HG03575 (cell line): ENCODE measurements around the gene TRAPPC5.
"Not testable (repeated sequence)": the region's sequence is repeated elsewhere in the genome, so short reads cannot be mapped to it uniquely, and the experiment has no call there.

Experiments
- ATAC-seq: cut with Tn5 transposase; IDR thresholded peaks from one replicate; pipeline ENCODE4 v1.9.1; 2021; ENCODE audit not compliant: unreplicated experiment, insufficient number of reproducible peaks, low FRiP score; ENCODE audit errors: extremely low read depth

The TRAPPC5 gene

DNA sequence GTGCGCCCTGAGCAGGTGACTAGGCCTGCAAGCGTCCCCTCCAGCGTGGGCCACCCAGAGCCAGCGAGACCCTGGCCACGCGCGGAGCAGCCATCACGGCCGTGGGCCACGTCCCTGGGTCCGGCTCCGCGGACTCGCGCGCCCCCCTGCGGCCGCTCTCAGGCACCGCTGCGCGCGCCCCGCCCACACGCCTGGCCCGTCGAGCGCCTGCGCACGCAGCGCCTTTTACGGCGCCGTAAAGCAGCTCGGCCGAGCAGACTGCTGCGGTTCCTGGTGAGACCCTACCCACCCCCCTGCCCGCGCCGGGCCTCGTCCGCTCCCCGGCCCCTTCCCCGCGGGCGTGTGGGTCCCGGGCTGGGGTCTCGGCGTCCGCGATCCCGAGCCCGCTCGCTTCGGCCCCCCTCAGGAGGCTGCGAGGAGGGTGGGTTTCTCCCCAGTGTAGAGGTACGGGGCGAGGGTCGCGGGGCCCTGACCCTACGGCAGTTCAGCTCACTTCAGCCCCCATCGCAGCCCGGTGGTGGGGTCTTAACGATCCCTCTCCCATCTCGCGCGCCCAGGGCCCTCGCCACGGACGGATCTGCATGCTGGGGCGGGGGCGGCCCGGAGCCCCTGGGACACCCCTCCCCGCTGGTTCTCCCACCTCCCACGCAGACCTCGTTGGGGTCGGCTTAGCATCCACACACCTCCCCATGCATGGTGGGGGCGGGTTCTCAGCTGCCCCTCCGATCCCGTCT lies at the start of gene TRAPPC5:
TSS of gene TRAPPC5 (plus strand) at position 228 of the 734 bp plus-strand sequence. CDS start 1,421 bp downstream, outside the sequence.
- no peak for ATAC-seq

DNA sequence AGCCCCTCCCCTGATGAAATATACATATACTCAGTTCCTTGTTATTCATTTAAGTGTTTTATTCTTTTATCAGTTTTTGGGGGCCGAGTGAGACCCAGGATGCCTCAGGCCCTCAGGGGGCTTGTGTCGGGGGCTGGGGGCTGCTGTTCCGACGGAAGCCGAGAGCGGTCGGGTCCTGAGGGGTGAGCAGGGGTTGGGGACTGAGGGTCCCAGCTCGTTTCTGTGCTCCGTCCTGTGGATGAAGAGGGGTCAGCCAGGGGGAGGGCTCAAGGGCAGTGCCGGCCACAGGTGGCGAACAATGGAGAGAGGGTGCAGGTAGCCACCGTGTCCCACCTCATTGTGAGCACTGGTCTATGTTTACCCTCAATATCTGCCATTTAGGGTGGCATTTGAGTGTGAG lies 49.1 kb upstream of the TRAPPC5 start:
- ATAC-seq, result no peak

DNA sequence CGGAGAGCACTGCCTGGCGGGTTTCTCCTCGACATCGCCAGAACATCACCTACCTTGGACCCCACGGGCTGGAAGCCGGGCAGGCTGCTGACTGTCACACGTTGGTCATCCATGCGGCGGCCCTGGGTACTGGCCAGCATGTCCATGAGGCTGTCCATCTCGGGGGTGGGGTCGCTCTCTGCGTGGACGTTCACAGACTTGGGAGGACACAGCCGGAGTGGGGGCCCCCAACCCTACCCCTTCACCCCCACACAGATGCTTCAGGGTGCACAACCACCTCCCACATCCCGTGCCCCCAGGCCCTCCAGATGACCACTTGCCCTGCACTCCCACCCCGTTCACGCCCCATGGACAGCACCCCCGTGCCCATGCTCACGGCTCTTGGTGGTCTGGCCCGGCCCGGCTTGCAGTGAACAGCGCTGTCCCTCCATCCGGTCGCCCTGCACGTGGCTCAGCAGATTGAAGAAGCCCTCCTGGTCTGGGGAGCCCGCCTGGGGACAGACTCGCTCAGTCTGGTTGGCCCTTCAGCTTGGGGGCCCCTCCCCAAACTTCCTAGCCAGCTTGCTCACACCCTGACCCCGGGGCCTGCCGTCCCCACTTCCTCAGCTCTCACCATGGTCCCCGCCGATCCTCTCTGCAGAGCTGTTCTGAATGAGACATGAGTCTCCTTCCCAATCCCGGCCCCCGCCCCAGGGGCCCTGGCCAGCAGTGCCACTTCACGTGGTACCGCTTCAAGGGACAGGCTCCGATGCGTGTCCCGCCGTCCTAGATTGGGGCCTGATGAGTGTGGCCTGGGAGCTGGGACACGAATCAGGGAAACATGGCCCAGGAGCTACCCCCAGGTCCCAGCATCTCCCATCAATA lies 48.1 kb upstream of the TRAPPC5 start:
- no peak for ATAC-seq

- ATAC-seq, result no peak
These were observed 46.9 kb upstream of the TRAPPC5 start, which contains the start of gene PCP2 for GRCh38 chr19:7633698-7634097. TSS of gene PCP2 (minus strand) at chr19:7633719. CDS start at chr19:7633457, 262 bp downstream.

DNA sequence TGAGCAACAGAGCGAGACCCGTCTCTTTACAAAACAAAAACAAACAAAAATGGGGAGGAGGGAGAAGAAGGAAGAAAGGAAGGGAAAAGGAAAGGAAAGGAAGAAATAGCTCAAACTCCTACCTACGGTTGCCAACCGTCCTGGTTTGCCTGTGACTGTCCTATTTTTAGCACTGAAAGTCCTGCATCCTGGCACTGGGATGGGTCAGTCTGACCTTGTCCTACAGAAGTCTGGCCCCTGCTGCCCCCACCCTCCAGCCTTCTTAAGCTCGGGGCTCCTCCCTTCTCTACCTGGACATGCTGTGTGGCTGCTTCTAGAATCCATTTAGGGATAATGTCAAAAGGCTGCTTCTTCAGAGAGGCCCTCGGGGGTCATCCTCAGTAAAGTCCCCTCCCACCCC lies 45.0 kb upstream of the TRAPPC5 start:
- no peak for ATAC-seq

- ATAC-seq, result no peak
These were observed 44.3 kb upstream of the TRAPPC5 start for GRCh38 chr19:7636317-7636690.

GRCh38 chr19:7636691-7637373 lies 43.8 kb upstream of the TRAPPC5 start, which contains the start of gene STXBP2:
TSS of gene STXBP2 (plus strand) at chr19:7637110. CDS start at chr19:7637150, 40 bp downstream.
- ATAC-seq, result no peak

DNA sequence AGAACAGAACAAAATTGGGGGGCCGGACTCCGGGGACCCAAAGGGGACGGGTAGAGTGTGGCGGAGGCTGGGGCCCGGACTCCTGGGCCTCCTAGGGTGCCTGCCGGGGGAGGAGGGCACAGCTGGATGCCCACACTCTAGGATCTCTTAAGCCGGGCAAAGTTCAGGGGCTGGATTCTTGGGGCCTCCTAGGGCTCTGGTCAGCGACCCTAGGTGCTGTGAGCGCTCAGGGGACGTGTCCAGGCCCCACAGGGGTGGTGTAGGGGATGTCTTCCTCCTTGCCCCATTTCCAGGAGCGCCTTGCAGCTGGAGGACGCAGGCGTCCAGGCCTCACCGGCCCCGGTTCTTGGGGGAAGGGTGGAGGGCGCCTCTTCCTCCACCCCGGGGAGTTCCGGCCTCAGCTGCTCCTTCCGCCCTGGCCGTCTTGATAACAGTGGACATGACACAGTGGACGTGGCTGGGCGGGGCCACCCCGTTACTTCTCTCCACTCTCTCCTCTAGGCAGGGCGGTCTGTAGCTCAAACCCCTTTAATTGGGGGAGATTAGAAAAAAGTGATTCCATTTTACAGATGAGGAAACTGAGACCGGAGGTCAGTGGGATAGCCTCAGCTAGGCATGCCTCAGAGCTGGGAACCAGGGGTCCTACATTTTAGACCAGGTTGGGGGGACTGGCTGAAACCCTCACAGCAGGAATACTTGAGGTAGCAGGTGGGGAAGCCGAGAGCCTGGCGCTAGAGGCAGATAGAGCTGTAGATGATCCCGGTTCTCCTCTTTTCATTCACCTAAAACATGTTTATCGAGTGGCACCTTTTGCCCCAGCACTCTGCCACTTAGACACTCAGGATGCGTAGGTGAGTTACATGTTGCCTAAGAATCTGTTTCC lies 43.0 kb upstream of the TRAPPC5 start:
- no peak for ATAC-seq

GRCh38 chr19:7638802-7639465 lies 41.7 kb upstream of the TRAPPC5 start:
- no peak for ATAC-seq

DNA sequence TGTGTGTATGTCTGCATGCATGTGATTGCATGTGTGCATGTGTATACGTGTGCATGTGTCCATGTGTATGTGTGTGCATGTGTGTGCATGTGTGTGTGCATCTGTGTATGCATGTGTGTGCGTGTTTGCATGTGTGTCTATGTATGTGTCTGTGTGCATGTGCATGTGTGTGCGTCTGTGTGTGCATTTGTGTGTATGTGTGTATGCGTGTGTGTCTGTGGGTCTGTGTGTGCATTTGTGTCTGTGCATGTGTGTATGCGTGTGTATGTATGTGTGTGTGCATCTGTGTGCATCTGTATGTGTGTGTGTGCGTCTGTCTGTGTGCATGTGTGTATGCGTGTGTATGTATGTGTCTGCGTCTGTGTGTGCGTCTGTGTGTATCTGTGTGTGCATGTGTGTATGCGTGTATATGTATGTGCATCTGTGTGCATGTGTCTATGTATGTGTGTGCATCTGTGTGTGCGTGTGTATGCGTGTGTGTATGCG lies 40.7 kb upstream of the TRAPPC5 start:
- ATAC-seq, result no peak

GRCh38 chr19:7640803-7641202 lies 39.8 kb upstream of the TRAPPC5 start:
- no peak for ATAC-seq

- no peak for ATAC-seq
These were observed 39.0 kb upstream of the TRAPPC5 start for GRCh38 chr19:7641290-7642276.

DNA sequence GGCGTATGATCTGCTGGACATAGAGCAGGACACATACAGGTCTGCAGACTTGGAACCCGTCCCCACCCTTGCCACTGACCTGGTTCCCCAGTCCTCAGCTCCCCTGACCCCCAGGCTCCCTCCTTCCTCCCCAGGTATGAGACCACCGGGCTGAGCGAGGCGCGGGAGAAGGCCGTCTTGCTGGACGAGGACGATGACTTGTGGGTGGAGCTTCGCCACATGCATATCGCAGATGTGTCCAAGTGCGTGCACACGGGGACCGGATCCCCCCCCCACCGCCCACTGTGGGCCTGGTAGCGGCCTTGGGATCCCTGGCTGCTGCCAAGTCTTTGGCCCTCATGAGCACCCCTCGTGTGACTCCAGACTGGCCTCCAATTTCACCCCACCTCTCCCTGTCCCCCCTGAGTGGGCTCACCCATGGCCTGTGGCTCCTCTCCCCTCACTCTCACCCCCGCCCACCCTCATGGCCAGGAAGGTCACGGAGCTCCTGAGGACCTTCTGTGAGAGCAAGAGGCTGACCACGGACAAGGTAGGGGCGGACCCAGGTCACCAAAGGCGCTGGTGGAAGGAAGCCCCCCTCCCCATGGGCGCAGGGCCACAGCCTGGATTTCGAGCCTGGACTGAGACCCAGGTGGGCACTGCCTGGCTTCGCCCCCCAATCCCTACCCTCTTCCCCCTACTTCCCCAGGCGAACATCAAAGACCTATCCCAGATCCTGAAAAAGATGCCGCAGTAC lies 38.2 kb upstream of the TRAPPC5 start:
- ATAC-seq, result no peak

DNA sequence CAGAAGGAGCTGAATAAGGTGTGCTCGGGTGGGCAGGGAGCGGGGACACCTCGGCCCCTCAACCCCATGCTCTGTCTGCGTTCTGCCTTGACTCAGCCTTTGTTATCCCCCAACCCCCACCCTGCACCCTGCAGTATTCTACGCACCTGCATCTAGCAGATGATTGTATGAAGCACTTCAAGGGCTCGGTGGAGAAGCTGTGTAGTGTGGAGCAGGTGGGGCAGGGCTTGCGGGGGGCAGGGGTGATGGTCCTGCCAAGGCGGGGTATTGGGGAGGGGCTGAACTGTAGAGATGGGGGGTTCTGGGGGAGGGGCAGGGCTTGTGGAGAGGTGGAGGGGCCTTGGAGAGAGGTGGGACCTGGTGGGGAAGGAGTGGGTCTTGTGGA lies 37.6 kb upstream of the TRAPPC5 start:
- no peak for ATAC-seq

DNA sequence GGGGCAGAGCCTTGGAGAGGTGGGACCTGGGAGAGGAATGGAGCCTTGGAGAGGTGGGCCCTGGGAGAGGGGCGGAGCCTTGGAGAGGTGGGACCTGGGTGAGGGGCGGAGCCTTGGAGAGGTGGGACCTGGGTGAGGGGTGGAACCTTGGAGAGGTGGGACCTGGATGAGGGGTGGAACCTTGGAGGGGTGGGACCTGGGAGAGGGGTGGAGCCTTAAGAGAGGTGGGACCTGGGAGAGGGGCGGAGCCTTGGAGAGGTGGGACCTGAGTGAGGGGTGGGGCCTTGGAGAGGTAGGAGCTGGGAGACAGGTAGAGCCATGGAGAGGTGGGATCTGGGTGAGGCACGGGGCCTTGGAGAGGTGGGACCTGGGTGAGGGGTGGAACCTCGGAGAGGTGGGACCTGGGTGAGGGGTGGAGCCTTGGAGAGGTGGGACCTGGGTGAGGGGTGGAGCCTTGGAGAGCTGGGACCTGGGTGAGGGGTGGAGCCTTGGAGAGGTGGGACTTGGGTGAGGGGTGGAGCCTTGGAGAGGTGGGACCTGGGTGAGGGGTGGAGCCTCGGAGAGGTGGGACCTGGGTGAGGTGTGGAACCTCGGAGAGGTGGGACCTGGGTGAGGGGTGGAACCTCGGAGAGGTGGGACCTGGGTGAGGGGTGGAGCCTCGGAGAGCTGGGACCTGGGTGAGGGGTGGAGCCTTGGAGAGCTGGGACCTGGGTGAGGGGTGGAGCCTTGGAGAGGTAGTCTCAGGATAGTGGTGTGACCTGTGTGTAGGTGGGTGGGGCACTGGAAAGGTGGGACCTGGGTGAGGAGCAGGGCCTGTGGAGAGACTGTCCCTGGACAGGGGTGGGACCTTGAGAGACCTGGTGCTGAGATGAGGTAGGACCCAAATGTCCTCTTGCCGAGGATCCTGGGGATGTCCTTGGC lies 36.7 kb upstream of the TRAPPC5 start:
- ATAC-seq, result not testable (repeated sequence)
